Adipocyte (in vitro differentiated cells): ENCODE results near the gene TCN2.
"Not testable (repeated sequence)": the region's sequence is repeated elsewhere in the genome, so short reads cannot be mapped to it uniquely, and the experiment has no call there.

Source experiments
- DNase-seq: peaks from one replicate; pipeline ENCODE4 v3.0.0-alpha.2; 2015; ENCODE audit warnings: low read depth
- H3K27me3 ChIP-seq: replicated peaks from 2 replicates; pipeline ENCODE4 v1.7.0; 2013; ENCODE audit warnings: mild to moderate bottlenecking, low read length, moderate library complexity; ENCODE audit not compliant: control insufficient read depth, insufficient read depth
- H3K36me3 ChIP-seq: 2 replicates; pipeline ENCODE4 v1.7.0; 2013; ENCODE audit warnings: low read length, mild to moderate bottlenecking, moderate library complexity; ENCODE audit not compliant: control insufficient read depth, insufficient read depth, severe bottlenecking
- H3K4me1 ChIP-seq: 2 replicates; pipeline ENCODE4 v1.7.0; 2013; ENCODE audit warnings: mild to moderate bottlenecking, low read length, moderate library complexity; ENCODE audit not compliant: control insufficient read depth, insufficient read depth
- H3K4me3 ChIP-seq: 2 replicates; pipeline ENCODE4 v1.7.0; 2013; ENCODE audit warnings: mild to moderate bottlenecking, low read length, moderate library complexity
- H3K9ac ChIP-seq: 2 replicates; pipeline ENCODE4 v1.7.0; 2013; ENCODE audit warnings: mild to moderate bottlenecking, low read length, moderate library complexity
- H3K9me3 ChIP-seq: 2 replicates; pipeline ENCODE4 v1.7.0; 2013; ENCODE audit warnings: mild to moderate bottlenecking, low read length, moderate library complexity; ENCODE audit not compliant: control insufficient read depth

TCN2 gene

GRCh38 chr22:30582051-30582450 lies 24.9 kb upstream of the TCN2 start:
- H3K9me3 ChIP-seq = no peaks in the 10 kb centered on the region
- no peaks in the 10 kb centered on the region for H3K27me3 ChIP-seq
- peaks cover 92% of the 10 kb centered on the region for H3K36me3 ChIP-seq
- DNase-seq = no peak
- peaks cover 19% of the 10 kb centered on the region for H3K4me1 ChIP-seq
- no peak overlapping the region for H3K9ac ChIP-seq
- H3K4me3 ChIP-seq = no peak overlapping the region

- DNase-seq = no peak
- no peaks in the 10 kb centered on the region for H3K9me3 ChIP-seq
- peaks cover 19% of the 10 kb centered on the region for H3K4me1 ChIP-seq
- H3K36me3 ChIP-seq = peaks cover 92% of the 10 kb centered on the region
- H3K4me3 ChIP-seq = no peak overlapping the region
- H3K9ac ChIP-seq = peak overlapping the region; percentile 9
- no peaks in the 10 kb centered on the region for H3K27me3 ChIP-seq
Measured at GRCh38 chr22:30582788-30583545, 24.0 kb upstream of the TCN2 start.

- DNase-seq = no peak
- Histone ChIP-seq H3K4me1 (peaks cover 19% of the 10 kb centered on the region), H3K27me3 (no peaks in the 10 kb centered on the region), H3K9me3 (no peaks in the 10 kb centered on the region), H3K9ac (no peak overlapping the region), H3K4me3 (no peak overlapping the region), H3K36me3 (peaks cover 87% of the 10 kb centered on the region)
Measured at GRCh38 chr22:30584441-30584840, 22.5 kb upstream of the TCN2 start.

- H3K27me3 ChIP-seq = no peaks in the 10 kb centered on the region
- H3K4me3 ChIP-seq = no peak overlapping the region
- peaks cover 31% of the 10 kb centered on the region for H3K4me1 ChIP-seq
- no peaks in the 10 kb centered on the region for H3K9me3 ChIP-seq
- H3K36me3 ChIP-seq = peaks cover 67% of the 10 kb centered on the region
- DNase-seq = no peak
- H3K9ac ChIP-seq = no peak overlapping the region
Measured at GRCh38 chr22:30586414-30586813, 20.6 kb upstream of the TCN2 start.

GRCh38 chr22:30591191-30591587 lies 15.8 kb upstream of the TCN2 start:
- Histone ChIP-seq H3K27me3 (peaks cover 3% of the 10 kb centered on the region), H3K9me3 (no peaks in the 10 kb centered on the region), H3K4me1 (peaks cover 11% of the 10 kb centered on the region), H3K4me3 (peak overlapping the region; percentile 98), H3K9ac (peak overlapping the region; percentile 98), H3K36me3 (peaks cover 28% of the 10 kb centered on the region)
- DNase-seq = peak; percentile 53

GRCh38 chr22:30591588-30592359 lies 15.2 kb upstream of the TCN2 start, which contains the start of gene PES1:
TSS of gene PES1 (minus strand) at chr22:30591910. CDS start at chr22:30591833, 77 bp downstream.
- peaks cover 22% of the 10 kb centered on the region for H3K36me3 ChIP-seq
- peak; percentile 100 for DNase-seq
- H3K4me3 ChIP-seq = peak within 1 kb of the TSS; percentile 98
- peaks cover 3% of the 10 kb centered on the region for H3K27me3 ChIP-seq
- H3K9me3 ChIP-seq = no peaks in the 10 kb centered on the region
- peaks cover 11% of the 10 kb centered on the region for H3K4me1 ChIP-seq
- peak within 1 kb of the TSS; percentile 98 for H3K9ac ChIP-seq

- not testable (repeated sequence) for H3K9me3 ChIP-seq, DNase-seq, H3K27me3 ChIP-seq
- peaks cover 16% of the 10 kb centered on the region for H3K36me3 ChIP-seq
- peak overlapping the region; percentile 98 for H3K9ac ChIP-seq
- H3K4me3 ChIP-seq = peak overlapping the region; percentile 98
- H3K4me1 ChIP-seq = peaks cover 11% of the 10 kb centered on the region
Measured at GRCh38 chr22:30592360-30592713, 14.6 kb upstream of the TCN2 start.

- no peaks in the 10 kb centered on the region for H3K4me1 ChIP-seq
- no peak for DNase-seq
- peaks cover 3% of the 10 kb centered on the region for H3K27me3 ChIP-seq
- no peaks in the 10 kb centered on the region for H3K36me3 ChIP-seq
- H3K9ac ChIP-seq = no peak overlapping the region
- no peak overlapping the region for H3K4me3 ChIP-seq
- no peaks in the 10 kb centered on the region for H3K9me3 ChIP-seq
Measured at GRCh38 chr22:30596199-30596598, 10.8 kb upstream of the TCN2 start.

- peaks cover 3% of the 10 kb centered on the region for H3K27me3 ChIP-seq
- no peak overlapping the region for H3K9ac ChIP-seq
- no peak for DNase-seq
- H3K36me3 ChIP-seq = no peaks in the 10 kb centered on the region
- H3K4me3 ChIP-seq = no peak overlapping the region
- no peaks in the 10 kb centered on the region for H3K9me3 ChIP-seq
- no peaks in the 10 kb centered on the region for H3K4me1 ChIP-seq
Measured at GRCh38 chr22:30596886-30597285, 10.1 kb upstream of the TCN2 start.

- Histone ChIP-seq H3K27me3 (no peaks in the 10 kb centered on the region), H3K4me3 (no peak overlapping the region), H3K4me1 (no peaks in the 10 kb centered on the region), H3K36me3 (no peaks in the 10 kb centered on the region), H3K9ac (no peak overlapping the region), H3K9me3 (no peaks in the 10 kb centered on the region)
- DNase-seq = no peak
Measured at GRCh38 chr22:30598986-30599385, 8.0 kb upstream of the TCN2 start.

GRCh38 chr22:30600921-30601320 lies 6.1 kb upstream of the TCN2 start:
- H3K4me1 ChIP-seq = peaks cover 7% of the 10 kb centered on the region
- no peaks in the 10 kb centered on the region for H3K27me3 ChIP-seq
- no peak for DNase-seq
- H3K4me3 ChIP-seq = no peak overlapping the region
- H3K9ac ChIP-seq = no peak overlapping the region
- H3K36me3 ChIP-seq = no peaks in the 10 kb centered on the region
- no peaks in the 10 kb centered on the region for H3K9me3 ChIP-seq
